AG04449 (cell line): Measurements from ENCODE around the gene CEND1.

Source experiments
- CTCF ChIA-PET: fragments of 350-600 bp; formaldehyde crosslinking; extraction: SDS; loops from one replicate; lab custom pipeline; 2021; ENCODE audit warnings: antibody characterized with exemption; lab: Yijun Ruan, JAX
- POLR2A ChIA-PET: fragments of 400-600, 350-600 bp; formaldehyde crosslinking; extraction: SDS; loops from one replicate; lab custom pipeline; 2020; ENCODE audit warnings: antibody characterized with exemption, inconsistent platforms; lab: Yijun Ruan, JAX
- DNase-seq: peaks from one replicate; pipeline ENCODE4 v3.0.0-alpha.2; 2010; ENCODE audit warnings: low read depth, low spot score
- H3K4me3 ChIP-seq: 2 replicates; pipeline ENCODE4 v1.5.1; 2011; ENCODE audit warnings: low read depth, mild to moderate bottlenecking, control low read depth, low read length
- TF ChIP-seq, protein P1 (sequence below): IDR thresholded peaks from one replicate; pipeline ENCODE4 v1.5.1; 2011; ENCODE audit warnings: mild to moderate bottlenecking, moderate library complexity, low read length, control low read depth, inconsistent platforms; ENCODE audit not compliant: insufficient read depth; ENCODE audit errors: missing control alignments

CEND1 gene

DNA sequence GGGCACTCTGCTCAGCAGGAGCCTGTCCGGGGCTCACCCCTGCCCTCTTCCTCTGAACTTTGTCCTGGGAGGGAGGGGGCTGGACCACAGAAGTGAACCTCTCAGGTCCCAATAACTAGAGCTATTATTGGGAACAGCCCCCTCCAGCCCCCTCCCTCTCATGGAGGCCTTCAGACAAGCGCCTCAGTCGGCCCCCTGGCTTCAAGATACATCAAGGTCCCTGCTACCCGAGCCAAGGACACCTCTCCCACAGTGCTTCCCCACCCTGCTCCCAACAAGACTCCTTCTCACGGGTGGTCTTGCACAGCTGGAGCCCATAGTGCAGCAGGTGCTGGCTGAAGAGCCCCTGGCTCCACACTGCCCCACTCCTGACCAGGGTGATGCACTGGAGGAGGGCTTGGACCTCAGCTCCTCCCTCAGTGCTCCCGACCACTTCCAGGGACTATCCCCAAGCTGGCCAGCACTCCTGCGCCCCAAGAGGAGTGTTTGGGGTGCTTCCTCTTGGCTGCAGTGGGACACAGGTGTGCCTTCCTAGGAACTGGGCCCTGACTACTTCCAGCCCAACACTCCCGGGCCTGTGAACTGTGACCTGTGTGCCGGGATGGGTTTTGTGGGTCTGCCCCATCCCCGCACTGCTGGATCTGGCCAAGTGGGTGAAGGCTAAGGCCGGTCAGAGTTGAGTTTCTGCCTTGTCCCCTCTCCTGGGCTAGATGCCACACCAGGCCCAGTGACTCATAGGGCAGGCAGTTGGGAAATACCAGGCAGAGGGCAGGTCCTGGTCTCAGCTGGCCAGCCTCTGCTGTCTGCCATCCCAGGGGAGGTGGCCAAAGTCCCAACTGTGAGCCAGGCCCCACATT is 31.0 kb upstream of the CEND1 start:
- H3K4me3 ChIP-seq, result peak overlapping the region; percentile 72
- CTCF ChIA-PET, result interaction anchor here (1.2 to 1.7 kb wide), 2 partner anchors 11 to 13 kb away, joined by 3 to 6 read pairs; no protein-coding TSS in a partner anchor
- no peak for DNase-seq
- TF ChIP-seq, protein P1, sequence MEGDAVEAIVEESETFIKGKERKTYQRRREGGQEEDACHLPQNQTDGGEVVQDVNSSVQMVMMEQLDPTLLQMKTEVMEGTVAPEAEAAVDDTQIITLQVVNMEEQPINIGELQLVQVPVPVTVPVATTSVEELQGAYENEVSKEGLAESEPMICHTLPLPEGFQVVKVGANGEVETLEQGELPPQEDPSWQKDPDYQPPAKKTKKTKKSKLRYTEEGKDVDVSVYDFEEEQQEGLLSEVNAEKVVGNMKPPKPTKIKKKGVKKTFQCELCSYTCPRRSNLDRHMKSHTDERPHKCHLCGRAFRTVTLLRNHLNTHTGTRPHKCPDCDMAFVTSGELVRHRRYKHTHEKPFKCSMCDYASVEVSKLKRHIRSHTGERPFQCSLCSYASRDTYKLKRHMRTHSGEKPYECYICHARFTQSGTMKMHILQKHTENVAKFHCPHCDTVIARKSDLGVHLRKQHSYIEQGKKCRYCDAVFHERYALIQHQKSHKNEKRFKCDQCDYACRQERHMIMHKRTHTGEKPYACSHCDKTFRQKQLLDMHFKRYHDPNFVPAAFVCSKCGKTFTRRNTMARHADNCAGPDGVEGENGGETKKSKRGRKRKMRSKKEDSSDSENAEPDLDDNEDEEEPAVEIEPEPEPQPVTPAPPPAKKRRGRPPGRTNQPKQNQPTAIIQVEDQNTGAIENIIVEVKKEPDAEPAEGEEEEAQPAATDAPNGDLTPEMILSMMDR, result no peak
- POLR2A ChIA-PET, result interaction anchor here (0.6 to 4.6 kb wide), 6 partner anchors 11 to 47 kb away, joined by 3 to 96 read pairs (median 8); partner anchors contain the start of genes CD151 and RPLP2

DNA sequence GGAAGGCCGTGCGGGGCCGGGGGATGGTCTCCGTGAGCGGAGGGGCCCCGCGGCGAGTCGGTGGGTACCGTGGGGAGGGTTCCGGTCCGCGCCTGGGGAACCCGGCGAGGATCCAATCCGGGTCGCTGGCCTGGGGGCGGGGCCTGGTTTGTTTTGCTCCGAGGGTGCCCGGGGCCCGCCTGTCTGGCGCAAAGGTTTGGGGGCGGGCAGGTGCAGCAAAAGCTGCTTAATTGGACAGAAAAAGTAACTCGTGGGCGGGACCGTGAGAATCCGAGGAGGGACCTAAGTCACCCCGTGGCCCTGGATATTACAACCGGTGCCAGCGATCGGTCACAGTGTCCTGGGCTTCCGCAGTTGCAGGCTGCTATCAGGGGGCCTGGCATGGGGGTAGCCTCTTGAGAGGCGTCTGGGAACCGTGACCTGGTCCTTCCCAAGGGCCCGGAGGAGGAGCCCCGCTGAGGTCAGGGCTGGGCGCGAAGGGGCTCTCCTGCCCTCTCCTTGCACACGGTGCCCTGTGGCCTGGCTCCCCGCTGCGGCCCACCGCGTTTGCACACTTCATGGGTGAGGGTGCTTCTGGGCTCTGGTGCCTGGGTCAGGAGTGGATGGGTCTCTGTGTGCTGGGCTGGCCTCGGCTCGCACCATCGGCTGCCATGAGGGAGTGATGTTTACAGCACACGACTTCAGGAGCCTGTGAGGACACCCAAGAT is 30.2 kb upstream of the CEND1 start:
- peak overlapping the region; percentile 72 for H3K4me3 ChIP-seq
- ChIA-PET POLR2A (interaction anchor here (0.6 to 4.6 kb wide), 10 partner anchors 7 to 124 kb away, joined by 3 to 96 read pairs (median 5); partner anchors contain the start of genes CD151, RPLP2, TMEM80 and TSPAN4), CTCF (interaction anchor here (1.2 to 1.7 kb wide), 2 partner anchors 12 to 14 kb away, joined by 3 to 6 read pairs; no protein-coding TSS in a partner anchor)
- TF ChIP-seq, protein P1, result no peak
- DNase-seq, result no peak

DNA sequence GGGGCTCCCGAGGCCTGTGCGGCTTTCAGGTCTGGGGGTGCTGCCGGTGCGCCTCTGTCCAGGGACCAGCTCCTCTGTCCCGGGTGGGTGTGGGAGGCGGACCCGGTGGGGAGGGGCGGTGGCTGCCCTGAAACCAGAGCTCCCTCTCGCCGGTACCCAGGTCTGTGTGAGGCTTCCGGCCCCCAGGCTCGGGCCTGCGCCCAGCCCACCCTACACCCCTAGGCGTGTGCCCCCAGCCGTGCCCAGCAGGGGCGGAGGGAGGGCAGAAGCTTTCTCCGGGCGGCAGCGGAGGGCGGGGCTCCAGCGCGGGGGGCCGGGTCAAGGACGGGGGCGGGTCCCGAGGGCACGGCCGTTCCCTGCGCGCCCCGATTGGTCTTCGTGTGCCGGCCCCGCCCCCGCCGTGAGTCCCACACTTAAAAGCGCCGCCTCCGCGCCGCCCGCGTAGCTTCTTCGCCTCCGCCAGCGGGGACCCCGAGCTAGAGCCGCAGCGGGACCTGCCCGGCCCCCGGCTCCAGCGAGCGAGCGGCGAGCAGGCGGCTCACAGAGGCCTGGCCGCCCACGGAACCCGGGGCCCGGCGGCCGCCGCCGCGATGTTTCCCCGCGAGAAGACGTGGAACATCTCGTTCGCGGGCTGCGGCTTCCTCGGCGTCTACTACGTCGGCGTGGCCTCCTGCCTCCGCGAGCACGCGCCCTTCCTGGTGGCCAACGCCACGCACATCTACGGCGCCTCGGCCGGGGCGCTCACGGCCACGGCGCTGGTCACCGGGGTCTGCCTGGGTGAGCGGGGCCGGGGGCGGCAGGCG is 29.4 kb upstream of the CEND1 start:
- peak overlapping the region; percentile 72 for H3K4me3 ChIP-seq
- no peak for DNase-seq
- ChIA-PET CTCF (interaction anchor here (0.7 to 1.4 kb wide), 5 partner anchors 14 to 79 kb away, joined by 3 to 5 read pairs (median 4); no protein-coding TSS in a partner anchor), POLR2A (interaction anchor here (0.7 to 4.6 kb wide), 15 partner anchors 8 to 123 kb away, joined by 3 to 96 read pairs (median 6); partner anchors contain the start of genes CD151, PIDD1, RPLP2 and TMEM80)
- TF ChIP-seq, protein P1, result peak; percentile 25

DNA sequence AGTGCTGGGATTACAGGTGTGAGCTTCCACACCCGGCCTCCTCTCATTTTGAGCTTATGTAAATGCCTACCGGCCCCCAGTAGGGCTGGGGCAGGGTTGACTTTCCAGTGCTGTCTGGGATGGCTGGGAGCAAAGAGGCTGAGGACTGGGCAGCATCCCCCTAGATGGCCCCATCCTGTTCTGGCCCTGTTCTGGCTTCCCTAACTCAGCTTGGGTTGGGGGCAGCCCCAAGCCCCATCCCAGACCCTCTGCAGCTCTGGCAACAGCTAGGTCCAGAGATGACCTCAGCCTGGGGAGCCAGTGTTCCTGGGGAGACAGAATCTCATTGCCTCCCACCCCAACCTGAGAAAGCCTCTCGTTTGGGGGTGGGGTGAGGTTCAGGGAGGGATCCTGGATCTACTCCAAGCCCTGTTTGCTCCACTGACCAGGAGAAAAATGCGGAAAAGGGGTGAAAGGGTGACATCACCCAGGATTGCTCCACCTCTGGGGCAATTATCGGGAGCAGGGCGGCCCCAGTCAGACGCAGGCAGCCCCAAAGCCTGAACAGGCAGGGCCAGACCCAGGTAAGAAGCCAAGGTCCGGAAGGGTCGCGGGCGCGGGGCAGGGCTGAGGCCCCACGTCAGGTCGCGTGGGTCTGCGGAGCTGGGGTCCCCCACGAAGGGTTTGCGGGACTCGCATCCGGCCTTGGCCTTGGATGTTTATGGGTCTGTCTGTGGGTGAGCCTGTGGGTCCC is 28.7 kb upstream of the CEND1 start, which contains the start of gene PNPLA2:
TSS of gene PNPLA2 (plus strand) at position 519 of the 733 bp plus-strand sequence. CDS start 805 bp downstream, outside the sequence.
- no peak for DNase-seq
- CTCF ChIA-PET, result interaction anchor here (0.7 to 1.4 kb wide), 5 partner anchors 15 to 80 kb away, joined by 3 to 5 read pairs (median 4); no protein-coding TSS in a partner anchor
- POLR2A ChIA-PET, result interaction anchor here (0.7 to 4.6 kb wide), 15 partner anchors 7 to 123 kb away, joined by 3 to 96 read pairs (median 6); partner anchors contain the start of genes CD151, PIDD1, RPLP2 and TMEM80
- peak within 1 kb of the TSS; percentile 72 for H3K4me3 ChIP-seq
- TF ChIP-seq, protein P1, result no peak

DNA sequence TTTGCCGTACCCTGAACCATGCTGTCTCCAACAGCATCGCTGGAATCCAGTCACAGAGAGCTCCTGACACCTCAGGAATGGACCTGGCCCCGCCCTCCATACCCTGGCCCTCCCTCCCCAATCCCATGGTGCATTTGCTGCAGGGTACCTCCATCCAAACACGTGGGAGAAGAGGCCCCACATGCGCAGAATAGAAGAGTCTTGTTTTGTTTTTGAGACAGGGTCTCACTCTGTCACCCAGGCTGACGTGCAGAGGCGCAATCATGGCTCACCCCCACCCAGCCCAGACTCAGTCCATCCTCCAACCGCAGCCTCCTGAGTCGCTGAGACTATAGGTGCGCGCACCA is 26.5 kb upstream of the CEND1 start:
- H3K4me3 ChIP-seq, result no peak overlapping the region
- CTCF ChIA-PET, result interaction anchor here (1.5 to 1.7 kb wide), 2 partner anchors 11 to 18 kb away, joined by 4 read pairs; partner anchors contain the start of gene CRACR2B
- POLR2A ChIA-PET, result interaction anchor here (1.7 kb wide), 1 partner anchor 26 kb away, joined by 5 read pairs; the partner anchor contains the start of gene TSPAN4
- TF ChIP-seq, protein P1, result no peak
- no peak for DNase-seq
